BE2C (cell line): ENCODE results near the gene PLIN5. TPM values are rescaled to one million over a fixed set of nuclear protein-coding genes. Genes with fewer than 3 reads are reported as not detected.

Experiments used
- DNase-seq: peaks from one replicate; pipeline ENCODE4 v3.0.0-alpha.2; 2020
- H3K27me3 ChIP-seq: fragments of 250-450 bp; sonication (Bioruptor Pico); 2 replicates; pipeline ENCODE4 v1.5.1; 2020; ENCODE audit warnings: mild to moderate bottlenecking
- H3K36me3 ChIP-seq: fragments of 250-450 bp; sonication (Bioruptor Pico); 2 replicates; pipeline ENCODE4 v1.5.1; 2020; ENCODE audit warnings: mild to moderate bottlenecking
- H3K4me1 ChIP-seq: fragments of 250-450 bp; sonication (Bioruptor Pico); 2 replicates; pipeline ENCODE4 v1.5.1; 2020
- H3K4me3 ChIP-seq: 2 replicates; pipeline ENCODE4 v1.5.1; 2011; ENCODE audit warnings: low read depth, low read length
- H3K9me3 ChIP-seq: fragments of 250-450 bp; sonication (Bioruptor Pico); 2 replicates; pipeline ENCODE4 v1.5.1; 2020
- polyA plus RNA-seq: library from polyadenylated mRNA; unstranded; fragments of >200 nt; gene quantifications from one replicate; pipeline ENCODE4 v1.2.1, GENCODE V29; 2012; ENCODE audit warnings: low read depth, missing spikeins; ENCODE audit not compliant: insufficient read length, insufficient read depth
- TF ChIP-seq, protein P1 (sequence below): IDR thresholded peaks from 2 replicates; pipeline ENCODE4 v1.5.1; 2012; ENCODE audit warnings: mild to moderate bottlenecking, low read depth, low read length

PLIN5 gene, protein sequence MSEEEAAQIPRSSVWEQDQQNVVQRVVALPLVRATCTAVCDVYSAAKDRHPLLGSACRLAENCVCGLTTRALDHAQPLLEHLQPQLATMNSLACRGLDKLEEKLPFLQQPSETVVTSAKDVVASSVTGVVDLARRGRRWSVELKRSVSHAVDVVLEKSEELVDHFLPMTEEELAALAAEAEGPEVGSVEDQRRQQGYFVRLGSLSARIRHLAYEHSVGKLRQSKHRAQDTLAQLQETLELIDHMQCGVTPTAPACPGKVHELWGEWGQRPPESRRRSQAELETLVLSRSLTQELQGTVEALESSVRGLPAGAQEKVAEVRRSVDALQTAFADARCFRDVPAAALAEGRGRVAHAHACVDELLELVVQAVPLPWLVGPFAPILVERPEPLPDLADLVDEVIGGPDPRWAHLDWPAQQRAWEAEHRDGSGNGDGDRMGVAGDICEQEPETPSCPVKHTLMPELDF
- polyA plus RNA-seq = 0.25 TPM

DNA sequence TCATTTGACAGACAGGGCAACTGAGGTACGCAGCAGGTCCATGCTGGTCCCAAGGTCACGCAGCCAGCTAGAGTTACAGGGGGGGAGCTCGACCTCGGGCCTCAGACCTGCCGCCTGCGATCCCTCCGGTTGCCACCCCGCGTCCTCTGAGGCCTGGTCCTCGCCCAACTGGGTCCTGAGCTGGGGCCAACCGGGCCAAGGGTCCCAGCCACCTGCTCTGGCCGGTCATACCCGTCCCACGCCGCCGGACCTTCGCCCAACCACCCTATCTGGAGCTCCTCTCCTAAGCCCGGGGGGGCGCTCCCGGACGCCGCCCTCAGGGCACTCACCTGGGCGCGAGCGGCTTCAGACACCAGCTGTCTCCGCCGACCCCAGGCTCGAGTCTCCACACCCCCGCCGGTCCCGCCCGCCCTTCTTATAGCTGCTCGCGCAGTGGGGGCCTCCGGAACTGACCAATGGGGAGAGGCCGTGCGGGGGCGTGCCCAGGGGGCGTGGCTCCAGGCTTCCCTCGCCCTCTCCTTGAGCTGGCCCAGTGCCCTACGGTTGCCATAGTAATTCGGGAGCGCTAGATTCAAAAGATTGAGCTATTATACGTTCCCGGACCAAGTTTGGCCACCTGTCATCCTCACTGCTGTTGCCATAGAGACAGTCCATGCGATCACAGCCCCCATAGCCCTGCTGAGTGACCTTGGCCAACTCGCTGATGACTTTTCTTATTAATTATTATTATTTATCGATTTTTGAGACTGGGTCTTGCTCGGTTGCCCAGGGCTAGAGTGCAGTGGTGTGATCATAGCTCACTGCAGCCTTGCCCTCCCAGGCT is at the start of gene PLIN5:
PLIN5 (minus strand) TSS at position 389 of the 823 bp plus-strand sequence. CDS start 1,150 bp downstream, outside the sequence.
- H3K4me3 ChIP-seq = peak within 1 kb of the TSS; percentile 42
- H3K4me1 ChIP-seq = peaks cover 3% of the 10 kb centered on the region
- H3K27me3 ChIP-seq = no peaks in the 10 kb centered on the region
- TF ChIP-seq, protein P1, sequence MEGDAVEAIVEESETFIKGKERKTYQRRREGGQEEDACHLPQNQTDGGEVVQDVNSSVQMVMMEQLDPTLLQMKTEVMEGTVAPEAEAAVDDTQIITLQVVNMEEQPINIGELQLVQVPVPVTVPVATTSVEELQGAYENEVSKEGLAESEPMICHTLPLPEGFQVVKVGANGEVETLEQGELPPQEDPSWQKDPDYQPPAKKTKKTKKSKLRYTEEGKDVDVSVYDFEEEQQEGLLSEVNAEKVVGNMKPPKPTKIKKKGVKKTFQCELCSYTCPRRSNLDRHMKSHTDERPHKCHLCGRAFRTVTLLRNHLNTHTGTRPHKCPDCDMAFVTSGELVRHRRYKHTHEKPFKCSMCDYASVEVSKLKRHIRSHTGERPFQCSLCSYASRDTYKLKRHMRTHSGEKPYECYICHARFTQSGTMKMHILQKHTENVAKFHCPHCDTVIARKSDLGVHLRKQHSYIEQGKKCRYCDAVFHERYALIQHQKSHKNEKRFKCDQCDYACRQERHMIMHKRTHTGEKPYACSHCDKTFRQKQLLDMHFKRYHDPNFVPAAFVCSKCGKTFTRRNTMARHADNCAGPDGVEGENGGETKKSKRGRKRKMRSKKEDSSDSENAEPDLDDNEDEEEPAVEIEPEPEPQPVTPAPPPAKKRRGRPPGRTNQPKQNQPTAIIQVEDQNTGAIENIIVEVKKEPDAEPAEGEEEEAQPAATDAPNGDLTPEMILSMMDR = no peak
- peak; percentile 97 for DNase-seq
- H3K36me3 ChIP-seq = no peaks in the 10 kb centered on the region
- no peaks in the 10 kb centered on the region for H3K9me3 ChIP-seq

DNA sequence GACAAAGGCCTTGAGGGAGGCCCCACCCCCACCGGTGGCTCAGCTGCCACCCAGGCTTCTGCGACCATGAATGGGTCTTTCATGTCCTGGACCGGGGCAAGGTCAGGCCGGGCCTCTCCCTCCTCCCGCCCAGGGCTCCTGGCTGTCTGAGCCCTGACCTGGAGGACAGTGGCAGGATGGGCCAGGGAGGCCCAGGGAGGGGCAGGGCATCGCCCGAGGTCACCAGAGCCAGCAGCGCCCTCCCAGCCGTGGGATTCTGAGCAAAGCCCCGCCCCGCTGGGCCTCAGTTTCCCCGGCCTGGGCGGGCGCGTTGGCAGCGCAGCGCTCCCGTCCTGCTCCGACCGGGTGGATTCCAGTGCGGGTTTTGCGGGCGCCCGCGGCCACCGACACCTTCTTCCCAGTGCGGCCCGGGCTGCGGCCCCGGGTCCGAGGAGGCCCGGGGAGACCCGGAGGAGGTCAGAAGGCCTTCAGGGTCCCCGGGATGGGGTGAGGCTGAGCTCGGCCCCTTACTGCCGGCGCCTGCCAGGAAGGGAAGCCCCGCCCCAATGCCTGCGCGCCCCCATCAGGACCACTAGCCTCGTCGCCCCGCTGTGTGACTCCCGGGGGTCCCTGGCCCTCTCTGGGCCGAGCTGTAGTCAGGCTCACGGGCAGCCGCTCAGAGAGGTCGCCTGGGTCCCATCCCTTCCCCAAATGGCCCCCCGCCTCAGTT is 49.1 kb upstream of the PLIN5 start:
- DNase-seq = peak; percentile 62
- no peaks in the 10 kb centered on the region for H3K9me3 ChIP-seq
- H3K4me3 ChIP-seq = peak overlapping the region; percentile 49
- H3K27me3 ChIP-seq = peaks cover 40% of the 10 kb centered on the region
- H3K36me3 ChIP-seq = no peaks in the 10 kb centered on the region
- H3K4me1 ChIP-seq = no peaks in the 10 kb centered on the region
- TF ChIP-seq, protein P1 = no peak

DNA sequence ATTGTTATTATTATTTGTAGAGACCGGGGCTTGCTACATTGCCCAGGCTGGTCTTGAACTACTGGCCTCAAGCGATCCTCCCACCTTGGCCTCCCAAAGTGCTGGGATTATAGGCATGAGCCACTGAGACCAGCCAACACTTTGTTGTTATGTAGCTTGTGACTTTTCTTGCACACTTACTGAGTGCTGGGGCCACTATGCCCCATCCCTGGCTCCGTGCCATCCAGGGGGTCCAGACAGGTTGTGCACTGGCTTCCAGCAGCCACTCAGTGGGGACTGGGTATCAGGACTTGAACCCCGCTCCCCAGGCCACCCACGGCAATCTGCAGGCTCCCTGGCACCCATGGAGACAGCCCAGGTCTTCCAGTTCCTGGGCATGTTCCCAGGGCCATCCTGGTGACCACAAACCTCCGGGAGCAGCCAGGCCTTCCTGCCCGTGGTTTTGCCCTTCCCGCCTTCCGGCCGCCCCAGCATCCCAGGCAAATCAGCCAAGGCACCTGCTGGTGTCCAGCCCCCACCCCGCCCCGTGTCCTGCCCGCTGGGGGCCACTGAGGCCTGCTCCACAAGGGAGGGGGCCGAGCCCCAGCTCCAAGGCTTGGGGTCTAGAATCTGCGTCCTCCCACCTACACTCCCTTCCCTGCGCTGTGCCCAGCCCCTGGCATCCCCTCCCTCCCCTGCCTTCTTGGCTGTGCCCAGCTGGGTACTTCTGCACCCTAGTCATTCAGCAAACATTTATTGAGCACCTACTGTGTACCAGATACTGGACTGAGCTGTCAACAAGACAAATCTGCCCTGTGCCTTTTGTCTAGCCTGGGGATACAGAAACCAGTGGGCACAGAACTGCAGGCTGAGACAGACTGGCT is 48.2 kb upstream of the PLIN5 start:
- H3K9me3 ChIP-seq = no peaks in the 10 kb centered on the region
- no peaks in the 10 kb centered on the region for H3K4me1 ChIP-seq
- H3K36me3 ChIP-seq = no peaks in the 10 kb centered on the region
- no peak overlapping the region for H3K4me3 ChIP-seq
- peaks cover 49% of the 10 kb centered on the region for H3K27me3 ChIP-seq
- TF ChIP-seq, protein P1 = no peak
- no peak for DNase-seq

DNA sequence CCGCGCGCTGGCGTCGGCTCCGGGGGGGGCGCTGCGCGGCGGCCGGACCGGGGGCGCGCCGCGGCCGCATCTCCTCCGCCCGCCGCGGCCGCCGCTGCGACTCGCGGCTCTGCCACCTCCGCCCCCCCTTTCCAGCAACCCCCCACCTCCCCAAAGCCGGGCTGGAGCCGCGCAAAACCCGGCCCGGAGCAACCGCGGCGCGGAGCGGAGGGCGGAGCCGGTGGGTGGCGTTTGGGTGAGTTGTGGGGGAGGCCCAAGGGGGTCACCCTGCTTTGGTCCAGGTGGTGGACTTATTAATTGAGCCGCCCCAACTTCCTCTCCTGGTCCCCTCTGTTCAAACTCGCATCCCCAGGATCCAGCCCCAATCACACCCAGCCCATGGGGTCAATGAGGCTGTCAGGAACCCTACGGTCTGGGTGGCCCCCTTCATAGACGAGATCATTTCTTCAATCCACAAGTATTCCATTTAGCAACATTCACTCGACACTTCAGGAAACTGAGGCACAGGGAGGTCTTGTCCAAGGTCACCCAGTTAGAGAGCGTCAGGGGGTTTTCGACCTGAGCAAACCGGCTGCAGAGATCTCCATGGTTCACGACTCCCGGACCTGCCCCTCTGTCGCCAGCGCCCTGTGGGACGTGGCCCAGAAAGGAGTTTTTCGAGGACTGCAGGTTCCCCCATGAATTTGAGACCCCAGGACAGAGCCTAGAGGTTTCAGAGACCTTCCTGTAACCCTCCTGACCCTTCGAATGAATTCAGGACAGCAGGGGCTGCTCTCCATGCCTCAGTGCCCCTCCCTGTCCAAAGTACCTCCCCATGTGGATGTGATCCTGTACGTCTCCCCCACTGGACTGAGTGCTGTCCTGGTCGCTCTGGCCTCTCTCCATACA is 46.9 kb upstream of the PLIN5 start:
- no peaks in the 10 kb centered on the region for H3K36me3 ChIP-seq
- H3K4me1 ChIP-seq = no peaks in the 10 kb centered on the region
- TF ChIP-seq, protein P1 = no peak
- H3K27me3 ChIP-seq = peaks cover 61% of the 10 kb centered on the region
- H3K4me3 ChIP-seq = no peak overlapping the region
- no peaks in the 10 kb centered on the region for H3K9me3 ChIP-seq
- no peak for DNase-seq
